ENCODE measurements around the gene CD99L2.
"Not testable (repeated sequence)": the region's sequence is repeated elsewhere in the genome, so short reads cannot be mapped to it uniquely, and the experiment has no call there.

The CD99L2 gene

GRCh38 chrX:150849486-150849885, 49.0 kb downstream of the CD99L2 start:
- DNase-seq: no peak

GRCh38 chrX:150848914-150849365, 49.5 kb downstream of the CD99L2 start:
- DNase-seq: no peak

GRCh38 chrX:150847088-150847487, 51.4 kb downstream of the CD99L2 start:
- no peak for DNase-seq

GRCh38 chrX:150846130-150846529, 52.3 kb downstream of the CD99L2 start:
- DNase-seq: no peak

GRCh38 chrX:150845091-150845490, 53.4 kb downstream of the CD99L2 start:
- DNase-seq: no peak

- no peak for DNase-seq
Measured at GRCh38 chrX:150844016-150844415, 54.5 kb downstream of the CD99L2 start.

GRCh38 chrX:150842198-150842685, 56.2 kb downstream of the CD99L2 start:
- no peak for DNase-seq

- no peak for DNase-seq
Measured at GRCh38 chrX:150841456-150842197, 56.8 kb downstream of the CD99L2 start.

GRCh38 chrX:150837845-150838244, 60.6 kb downstream of the CD99L2 start:
- DNase-seq: no peak

- no peak for DNase-seq
Measured at GRCh38 chrX:150834695-150835094, 63.8 kb downstream of the CD99L2 start.

GRCh38 chrX:150833454-150834056, 64.9 kb downstream of the CD99L2 start:
- no peak for DNase-seq

- no peak for DNase-seq
Measured at GRCh38 chrX:150831863-150832262, 66.6 kb downstream of the CD99L2 start.

- no peak for DNase-seq
Measured at GRCh38 chrX:150828785-150829184, 69.7 kb downstream of the CD99L2 start.

- DNase-seq: not testable (repeated sequence)
Measured at GRCh38 chrX:150824352-150824751, 74.1 kb downstream of the CD99L2 start.

- not testable (repeated sequence) for DNase-seq
Measured at GRCh38 chrX:150823826-150824225, 74.6 kb downstream of the CD99L2 start.

- DNase-seq: no peak
Measured at GRCh38 chrX:150821971-150822370, 76.5 kb downstream of the CD99L2 start.

- DNase-seq: no peak
Measured at GRCh38 chrX:150813922-150814321, 84.5 kb downstream of the CD99L2 start.

- DNase-seq: no peak
Measured at GRCh38 chrX:150806827-150807226, 91.6 kb downstream of the CD99L2 start.

GRCh38 chrX:150805736-150806135, 92.7 kb downstream of the CD99L2 start:
- DNase-seq: no peak

- no peak for DNase-seq
Measured at GRCh38 chrX:150792949-150793527, 105.4 kb downstream of the CD99L2 start.

GRCh38 chrX:150790021-150790420, 108.4 kb downstream of the CD99L2 start:
- DNase-seq: no peak

GRCh38 chrX:150781677-150782076, 116.8 kb downstream of the CD99L2 start:
- DNase-seq: no peak

- no peak for DNase-seq
Measured at GRCh38 chrX:150779385-150779784, 119.1 kb downstream of the CD99L2 start.
